ENCODE results near the gene ASCC1.
"Not testable (repeated sequence)": the region's sequence is repeated elsewhere in the genome, so short reads cannot be mapped to it uniquely, and the experiment has no call there.

ASCC1 gene

GRCh38 chr10:72219235-72219814 lies 3.2 kb upstream of the ASCC1 start:
- no peak for DNase-seq (ENCODE audit: low spot score)

DNA sequence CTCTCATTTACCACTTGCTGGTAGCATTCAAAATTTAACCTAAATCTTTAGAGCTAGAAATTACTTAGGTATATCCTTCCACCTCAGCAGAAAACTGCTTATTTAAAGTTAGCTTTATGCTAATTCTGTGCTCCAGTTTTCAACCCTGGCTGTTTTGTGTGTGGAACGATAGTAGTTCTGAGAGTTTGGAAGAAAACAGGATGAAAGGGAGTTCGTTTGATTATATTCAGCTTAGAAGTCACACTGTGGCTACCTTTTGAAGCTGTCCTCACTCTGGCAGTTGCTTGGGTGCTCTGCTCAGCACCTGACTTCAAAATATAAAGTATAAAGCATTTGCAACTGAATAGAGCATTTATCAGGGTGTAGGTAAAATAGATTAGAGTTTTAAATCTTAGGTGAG lies 2.6 kb upstream of the ASCC1 start:
- no peak for DNase-seq (ENCODE audit: low spot score)

DNA sequence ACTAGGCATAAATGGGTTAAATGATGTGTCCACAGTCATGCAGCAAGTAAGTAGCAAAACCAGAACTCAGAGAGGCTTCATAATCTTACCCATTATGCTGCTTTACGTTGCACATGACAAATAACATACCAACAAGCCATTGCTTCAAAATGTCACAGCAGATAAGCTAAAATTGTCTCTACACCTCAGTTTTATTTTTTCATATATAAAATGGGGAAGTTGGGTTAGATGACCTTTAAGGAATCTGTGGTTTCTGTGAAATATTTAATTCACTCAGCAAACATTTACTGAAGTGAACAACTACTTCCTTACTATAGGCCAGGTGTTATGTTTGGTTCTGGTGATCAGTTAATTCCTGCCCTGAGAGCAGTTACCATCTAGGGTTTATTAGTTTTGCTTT lies 2.2 kb upstream of the ASCC1 start:
- DNase-seq (ENCODE audit: low spot score), result no peak

GRCh38 chr10:72211832-72212231 lies 4.2 kb downstream of the ASCC1 start:
- not testable (repeated sequence) for DNase-seq (ENCODE audit: low spot score)

DNA sequence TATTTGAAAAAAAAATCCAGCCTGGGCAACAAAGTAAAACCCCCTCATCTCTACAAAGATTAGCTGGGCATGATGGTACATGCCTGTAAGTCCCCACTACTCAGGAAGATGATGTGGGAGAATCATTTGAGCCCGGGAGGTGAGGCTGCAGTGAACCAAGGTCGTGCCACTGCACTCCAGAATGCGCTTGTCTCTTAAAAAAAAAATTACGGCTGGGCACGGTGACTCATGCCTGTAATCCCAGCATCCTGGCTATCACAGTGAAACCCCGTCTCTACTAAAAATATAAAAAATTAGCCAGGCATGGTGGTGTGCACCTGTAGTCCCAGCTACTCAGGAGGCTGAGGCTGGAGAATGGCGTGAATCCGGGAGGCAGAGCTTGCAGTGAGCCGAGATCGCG lies 4.7 kb downstream of the ASCC1 start:
- DNase-seq (ENCODE audit: low spot score), result not testable (repeated sequence)

DNA sequence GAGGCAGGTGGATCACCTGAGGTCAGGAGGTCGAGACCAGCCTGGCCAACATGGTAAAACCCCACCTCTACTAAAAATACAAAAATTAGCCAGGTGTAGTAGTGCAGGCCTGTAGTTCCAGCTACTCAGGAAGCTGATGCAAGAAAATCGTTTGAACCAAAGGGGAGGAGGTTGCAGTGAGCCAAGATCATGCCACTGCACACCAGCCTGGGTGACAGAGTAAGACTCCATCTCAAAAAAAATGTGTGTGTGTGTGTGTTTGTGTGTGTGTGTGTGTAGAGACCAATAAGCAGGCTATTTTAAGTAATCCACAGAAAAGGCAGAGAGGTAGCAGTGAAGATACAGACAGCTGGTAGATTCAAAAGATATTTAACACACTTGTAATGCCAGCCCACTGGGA lies 7.5 kb downstream of the ASCC1 start:
- not testable (repeated sequence) for DNase-seq (ENCODE audit: low spot score)

- no peak for DNase-seq (ENCODE audit: low spot score)
Measured at GRCh38 chr10:72206511-72207229, 9.4 kb downstream of the ASCC1 start.

- no peak for DNase-seq (ENCODE audit: low spot score)
Measured at GRCh38 chr10:72204724-72205123, 11.4 kb downstream of the ASCC1 start.

- no peak for DNase-seq (ENCODE audit: low spot score)
Measured at GRCh38 chr10:72204296-72204695, 11.8 kb downstream of the ASCC1 start.

DNA sequence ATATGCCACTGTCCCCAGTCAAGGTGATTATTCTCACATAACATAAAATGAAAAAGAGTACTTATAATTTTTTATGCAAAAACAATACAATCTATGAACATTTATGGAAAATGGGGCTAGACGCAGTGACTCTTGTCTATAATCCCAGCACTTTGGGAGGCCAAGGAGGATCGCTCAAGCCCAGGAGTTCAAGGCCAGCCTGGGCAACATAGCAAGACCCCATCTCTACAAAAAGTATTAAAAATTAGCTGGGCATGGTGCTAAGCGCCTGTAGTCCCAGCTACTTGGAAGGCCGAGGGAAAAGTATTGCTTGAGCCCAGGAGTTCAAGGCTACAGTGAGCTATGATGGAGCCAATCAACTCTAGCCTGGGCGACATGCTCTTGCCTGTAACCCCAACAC lies 14.8 kb downstream of the ASCC1 start:
- no peak for DNase-seq (ENCODE audit: low spot score)

- no peak for DNase-seq (ENCODE audit: low spot score)
Measured at GRCh38 chr10:72200883-72201282, 15.2 kb downstream of the ASCC1 start.

DNA sequence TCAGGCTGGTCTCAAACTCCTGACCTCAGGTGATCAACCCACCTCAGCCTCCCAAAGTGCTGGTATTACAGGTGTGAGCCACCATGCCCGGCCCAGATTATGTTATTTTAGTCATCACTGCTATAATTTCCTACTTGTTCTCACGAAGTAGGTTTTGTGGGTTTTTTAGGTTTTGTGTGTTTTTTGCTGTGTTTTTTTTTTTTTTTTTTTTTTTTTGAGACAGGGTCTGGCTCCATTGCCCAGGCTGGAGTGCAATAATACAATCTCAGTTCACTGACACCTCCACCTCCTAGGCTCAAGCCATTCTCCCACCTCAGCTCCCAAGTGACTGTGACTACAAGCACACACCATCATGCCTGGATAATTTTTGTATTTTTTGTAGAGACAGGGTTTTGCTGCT lies 21.1 kb downstream of the ASCC1 start:
- no peak for DNase-seq (ENCODE audit: low spot score)

DNA sequence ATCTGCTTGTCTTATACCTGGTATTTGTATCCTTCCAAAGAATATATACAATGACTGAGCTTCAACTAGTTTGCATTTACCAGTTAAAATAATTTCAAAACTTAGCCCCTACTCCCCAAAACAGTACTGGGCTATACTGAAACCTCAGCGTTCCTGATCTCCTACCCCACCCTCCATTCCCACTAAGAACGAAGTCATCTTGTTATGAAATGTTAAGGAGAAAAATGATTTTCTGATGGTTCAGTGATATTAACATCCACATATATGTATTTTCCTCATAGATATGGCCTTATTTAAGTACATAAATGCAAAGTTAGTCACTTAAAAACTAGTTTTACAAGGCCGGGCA lies 29.1 kb downstream of the ASCC1 start:
- no peak for DNase-seq (ENCODE audit: low spot score)

GRCh38 chr10:72186258-72186981 lies 29.7 kb downstream of the ASCC1 start:
- DNase-seq (ENCODE audit: low spot score), result no peak

DNA sequence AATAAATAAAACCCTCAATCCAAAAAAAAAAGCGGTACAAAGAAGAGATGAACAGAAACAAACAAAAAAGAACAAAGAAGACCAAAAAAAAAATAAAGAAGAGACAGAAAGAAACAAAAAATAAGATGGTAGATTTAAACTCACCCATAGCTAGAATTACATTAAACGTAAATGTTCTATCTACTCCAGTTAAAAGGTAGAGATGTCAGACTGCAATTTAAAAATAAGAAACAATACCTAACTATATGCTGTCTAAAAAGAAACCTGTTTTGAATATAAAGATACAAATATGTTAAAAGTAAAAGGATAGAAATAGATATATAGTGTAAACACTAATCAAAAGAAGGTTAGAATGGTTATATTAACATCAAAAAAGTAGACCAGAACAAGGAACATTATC lies 31.9 kb downstream of the ASCC1 start:
- DNase-seq (ENCODE audit: low spot score), result no peak

- no peak for DNase-seq (ENCODE audit: low spot score)
Measured at GRCh38 chr10:72177454-72177853, 38.6 kb downstream of the ASCC1 start.

DNA sequence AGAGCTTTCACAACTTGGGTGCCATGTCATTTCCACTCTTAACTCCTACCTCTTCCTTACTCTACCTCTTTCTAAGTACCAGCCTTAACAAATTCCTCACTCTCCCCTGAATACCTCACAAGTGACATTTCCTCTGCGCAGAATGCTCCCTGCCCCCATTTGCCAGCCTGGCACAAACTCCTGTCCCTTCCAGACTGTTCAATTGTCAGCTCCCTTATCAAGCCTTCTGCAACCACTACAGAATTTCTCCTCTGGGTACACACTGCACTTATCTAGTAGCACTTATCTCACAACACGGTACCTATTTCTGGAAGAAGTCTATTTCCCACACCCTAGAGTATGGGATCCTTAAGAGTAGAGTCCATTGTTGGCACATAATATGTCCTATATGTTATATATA lies 39.4 kb downstream of the ASCC1 start:
- DNase-seq (ENCODE audit: low spot score), result no peak

- no peak for DNase-seq (ENCODE audit: low spot score)
Measured at GRCh38 chr10:72175149-72175548, 40.9 kb downstream of the ASCC1 start.

GRCh38 chr10:72174297-72174662 lies 41.8 kb downstream of the ASCC1 start:
- DNase-seq (ENCODE audit: low spot score), result no peak

DNA sequence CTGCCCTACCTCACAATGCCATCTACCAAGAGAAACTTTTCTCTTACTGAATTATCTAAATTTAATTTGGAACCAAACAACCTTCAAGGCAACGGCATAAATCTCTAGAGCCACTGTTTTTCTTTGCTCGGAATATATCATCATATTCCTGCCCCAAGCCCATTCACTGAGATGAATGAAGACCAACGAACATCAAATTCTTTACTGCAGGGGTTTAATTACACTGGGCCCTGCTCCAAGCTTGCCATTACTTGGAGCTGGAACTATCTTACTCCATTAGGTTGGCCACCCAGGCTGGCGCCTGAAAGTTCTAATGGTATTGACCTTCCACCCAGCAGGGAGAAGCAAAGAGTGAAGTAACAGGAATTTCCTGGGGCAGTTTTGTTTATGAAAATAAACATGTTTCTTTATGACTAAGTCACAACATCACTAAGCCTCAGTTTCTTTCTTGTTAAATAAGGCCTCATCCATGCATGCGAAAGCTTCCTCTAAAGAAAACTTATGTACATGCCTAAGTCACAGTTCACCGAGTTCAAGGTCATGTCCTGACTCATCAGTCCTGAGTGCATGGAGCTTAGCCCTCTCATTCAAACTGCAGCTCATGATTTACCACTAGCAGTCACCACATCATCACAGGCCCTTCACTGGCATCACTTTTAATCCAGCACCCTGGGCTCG lies 42.3 kb downstream of the ASCC1 start:
- DNase-seq (ENCODE audit: low spot score), result no peak

DNA sequence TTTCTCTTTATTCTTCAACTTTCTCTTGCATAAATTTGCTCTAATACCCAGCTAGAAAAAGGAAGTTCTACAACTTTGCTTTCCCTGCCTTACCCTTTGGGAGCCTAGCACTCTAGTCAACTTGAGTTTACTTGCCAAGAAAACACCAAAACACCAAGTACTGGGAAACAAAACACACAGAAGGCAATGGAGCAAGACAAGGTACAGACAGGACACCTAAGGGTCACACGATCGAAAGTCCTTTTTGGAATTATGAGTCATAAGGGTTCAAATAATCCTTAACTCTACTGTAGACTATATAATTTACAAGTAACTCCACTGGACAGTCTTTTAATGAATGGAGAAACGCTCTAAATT lies 42.8 kb downstream of the ASCC1 start:
- no peak for DNase-seq (ENCODE audit: low spot score)

DNA sequence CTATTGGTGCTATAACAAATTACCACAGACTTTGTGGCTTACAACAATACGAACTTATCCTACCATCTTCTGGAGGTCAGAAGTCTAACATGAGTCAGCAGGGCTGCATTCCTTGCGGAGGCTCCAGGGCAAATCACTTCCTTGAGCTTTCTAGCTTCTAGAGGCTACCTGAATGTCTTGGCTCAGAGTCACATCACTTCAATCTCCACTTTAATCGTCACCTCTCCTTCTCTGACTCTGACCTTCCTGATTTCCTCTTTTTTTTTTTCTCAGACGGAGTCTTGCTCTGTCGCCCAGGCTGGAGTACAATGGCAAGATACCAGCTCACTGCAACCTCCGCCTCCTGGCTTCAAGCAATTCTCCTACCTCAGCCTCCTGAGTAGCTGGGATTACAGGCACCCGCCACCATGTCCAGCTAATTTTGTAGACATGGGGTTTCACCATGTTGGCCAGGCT lies 44.9 kb downstream of the ASCC1 start:
- DNase-seq (ENCODE audit: low spot score), result no peak

DNA sequence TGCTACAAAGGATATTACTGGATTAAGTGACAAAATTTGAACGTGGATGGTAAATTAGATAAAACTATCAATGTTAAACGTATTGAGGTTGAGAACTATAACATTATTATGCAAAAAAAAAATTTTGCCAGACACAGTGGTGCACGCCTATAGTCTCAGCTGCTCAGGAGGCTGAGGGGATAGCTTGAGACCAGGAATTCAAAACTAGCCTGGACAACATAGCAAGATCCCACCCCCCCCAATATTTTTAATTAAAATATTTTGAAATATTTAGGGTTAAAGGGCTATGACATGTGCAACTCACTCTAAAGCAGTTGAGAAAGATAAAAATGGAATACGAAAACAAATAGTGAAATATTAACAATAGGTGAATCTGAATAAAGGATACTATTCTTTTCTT lies 45.3 kb downstream of the ASCC1 start:
- DNase-seq (ENCODE audit: low spot score), result no peak

All from ecto neural progenitor cell (in vitro differentiated cells).